Neural crest cell (in vitro differentiated cells): ENCODE measurements around the gene LIMS1. TPM values are rescaled to one million over a fixed set of nuclear protein-coding genes. Genes with fewer than 3 reads are reported as not detected.

Experiments
- DNase-seq: peaks from one replicate; pipeline ENCODE4 v3.0.0; 2021; ENCODE audit warnings: low read depth, mixed read lengths, low spot score
- H3K27ac Mint-ChIP-seq: one replicate; pipeline ENCODE4 v1.8.0; 2021; ENCODE audit warnings: mild to moderate bottlenecking, mixed read lengths; ENCODE audit not compliant: unreplicated experiment
- H3K27me3 Mint-ChIP-seq: 2 replicates; pipeline ENCODE4 v1.8.0; 2021; ENCODE audit warnings: low read depth, mild to moderate bottlenecking, mixed read lengths
- H3K36me3 Mint-ChIP-seq: 2 replicates; pipeline ENCODE4 v1.8.0; 2021; ENCODE audit warnings: low read depth, mild to moderate bottlenecking, mixed read lengths
- H3K4me1 Mint-ChIP-seq: 2 replicates; pipeline ENCODE4 v1.8.0; 2021; ENCODE audit warnings: mixed read lengths
- H3K4me3 Mint-ChIP-seq: one replicate; pipeline ENCODE4 v1.8.0; 2021; ENCODE audit warnings: mild to moderate bottlenecking, mixed read lengths
- H3K9me3 Mint-ChIP-seq: 2 replicates; pipeline ENCODE4 v1.8.0; 2021; ENCODE audit warnings: mixed read lengths
- CTCF ChIP-seq: fragments of 200-600 bp; sonication (generic); conservative IDR thresholded peaks from 2 replicates; pipeline ENCODE4 v1.5.0; 2021; ENCODE audit warnings: antibody characterized with exemption, mild to moderate bottlenecking
- total RNA-seq: library from RNA; stranded (reverse); gene quantifications from 2 replicates; pipeline ENCODE4 v1.2.1, GENCODE V29; 2021

LIMS1 gene
- total RNA-seq, 1 donor from 2014 or later, result 30.9 TPM

- Mint-ChIP-seq H3K4me3 (peak overlapping the region; percentile 48), H3K9me3 (no peaks in the 10 kb centered on the region), H3K36me3 (peaks cover under 1% of the 10 kb centered on the region), H3K4me1 (peaks cover 41% of the 10 kb centered on the region), H3K27me3 (no peaks in the 10 kb centered on the region), H3K27ac (no peak overlapping the region)
- DNase-seq, result no peak
- no peak for TF ChIP-seq CTCF
These were observed 2.6 kb downstream of the LIMS1 start for GRCh38 chr2:108536911-108537310.

GRCh38 chr2:108538000-108538625 lies 3.8 kb downstream of the LIMS1 start:
- Mint-ChIP-seq H3K27me3 (no peaks in the 10 kb centered on the region), H3K36me3 (peaks cover 13% of the 10 kb centered on the region), H3K9me3 (no peaks in the 10 kb centered on the region), H3K27ac (no peak overlapping the region), H3K4me3 (no peak overlapping the region), H3K4me1 (peaks cover 46% of the 10 kb centered on the region)
- no peak for DNase-seq
- no peak for TF ChIP-seq CTCF

- no peaks in the 10 kb centered on the region for H3K27me3 Mint-ChIP-seq
- H3K4me3 Mint-ChIP-seq, result no peak overlapping the region
- no peak for TF ChIP-seq CTCF
- DNase-seq, result no peak
- H3K27ac Mint-ChIP-seq, result no peak overlapping the region
- peaks cover 27% of the 10 kb centered on the region for H3K4me1 Mint-ChIP-seq
- peaks cover 21% of the 10 kb centered on the region for H3K36me3 Mint-ChIP-seq
- peaks cover 3% of the 10 kb centered on the region for H3K9me3 Mint-ChIP-seq
These were observed 7.2 kb downstream of the LIMS1 start for GRCh38 chr2:108541451-108541850.

GRCh38 chr2:108542071-108542470 lies 7.8 kb downstream of the LIMS1 start:
- H3K9me3 Mint-ChIP-seq, result peaks cover 3% of the 10 kb centered on the region
- TF ChIP-seq CTCF, result no peak
- no peak for DNase-seq
- peaks cover 23% of the 10 kb centered on the region for H3K4me1 Mint-ChIP-seq
- H3K27me3 Mint-ChIP-seq, result no peaks in the 10 kb centered on the region
- H3K4me3 Mint-ChIP-seq, result no peak overlapping the region
- peaks cover 21% of the 10 kb centered on the region for H3K36me3 Mint-ChIP-seq
- no peak overlapping the region for H3K27ac Mint-ChIP-seq

- H3K4me1 Mint-ChIP-seq, result peaks cover 16% of the 10 kb centered on the region
- TF ChIP-seq CTCF, result no peak
- H3K36me3 Mint-ChIP-seq, result peaks cover 13% of the 10 kb centered on the region
- DNase-seq, result no peak
- no peaks in the 10 kb centered on the region for H3K27me3 Mint-ChIP-seq
- no peak overlapping the region for H3K27ac Mint-ChIP-seq
- H3K9me3 Mint-ChIP-seq, result peaks cover 3% of the 10 kb centered on the region
- no peak overlapping the region for H3K4me3 Mint-ChIP-seq
These were observed 13.3 kb downstream of the LIMS1 start for GRCh38 chr2:108547606-108548005.
